ENCODE results near the gene HIF1A.
"Not testable (repeated sequence)": the region's sequence is repeated elsewhere in the genome, so short reads cannot be mapped to it uniquely, and the experiment has no call there.

GRCh38 chr14:61746346-61746745 lies 51.0 kb downstream of the HIF1A start:
- not testable (repeated sequence) for TF ChIP-seq CTCF (IDR thresholded peaks at IDR 0.05; ENCODE audit: borderline replicate concordance, extremely low read depth, low read length, poor library complexity, severe bottlenecking); EZH2 (IDR thresholded peaks at IDR 0.05; ENCODE audit: borderline replicate concordance, low read depth, low read length, severe bottlenecking)
